Embryonic facial prominence (tissue), 1 donor: ENCODE data around the gene KATNA1.

Experiments used
- DNase-seq: peaks from one replicate; pipeline ENCODE4 v3.0.0-alpha.2; 2016; ENCODE audit errors: extremely low spot score

KATNA1 gene

GRCh38 chr6:149608381-149608982, 40.0 kb downstream of the KATNA1 start:
- DNase-seq, result no peak

- DNase-seq, result no peak
Measured at GRCh38 chr6:149600508-149600907, 48.0 kb downstream of the KATNA1 start.

- DNase-seq, result no peak
Measured at GRCh38 chr6:149593408-149593807, 55.1 kb downstream of the KATNA1 start.

- DNase-seq, result no peak
Measured at GRCh38 chr6:149592983-149593382, 55.5 kb downstream of the KATNA1 start.

GRCh38 chr6:149586149-149586548, 62.4 kb downstream of the KATNA1 start:
- DNase-seq, result no peak

GRCh38 chr6:149581349-149581748, 67.2 kb downstream of the KATNA1 start:
- no peak for DNase-seq

GRCh38 chr6:149580880-149581279, 67.6 kb downstream of the KATNA1 start:
- no peak for DNase-seq

GRCh38 chr6:149567945-149568585, 80.4 kb downstream of the KATNA1 start:
- no peak for DNase-seq

GRCh38 chr6:149567194-149567586, 81.3 kb downstream of the KATNA1 start:
- DNase-seq, result no peak

GRCh38 chr6:149566410-149567193, 81.9 kb downstream of the KATNA1 start:
- DNase-seq, result no peak

- peak; percentile 81 for DNase-seq
Measured at GRCh38 chr6:149565527-149566409, 82.7 kb downstream of the KATNA1 start, which contains the start of gene GINM1. TSS of gene GINM1 (plus strand) at chr6:149566375. CDS start at chr6:149566415, 40 bp downstream.

GRCh38 chr6:149563928-149564325, 84.6 kb downstream of the KATNA1 start:
- no peak for DNase-seq

- DNase-seq, result no peak
Measured at GRCh38 chr6:149563203-149563927, 85.1 kb downstream of the KATNA1 start.

GRCh38 chr6:149560736-149561135, 87.8 kb downstream of the KATNA1 start:
- no peak for DNase-seq

GRCh38 chr6:149559389-149559788, 89.1 kb downstream of the KATNA1 start:
- no peak for DNase-seq

GRCh38 chr6:149558029-149558428, 90.5 kb downstream of the KATNA1 start:
- no peak for DNase-seq

GRCh38 chr6:149551920-149552319, 96.6 kb downstream of the KATNA1 start:
- DNase-seq, result no peak

- DNase-seq, result peak; percentile 94
Measured at GRCh38 chr6:149545754-149546471, 102.6 kb downstream of the KATNA1 start, which contains the start of gene PPIL4. TSS of gene PPIL4 (minus strand) at chr6:149546043. CDS start at chr6:149546005, 38 bp downstream.

- DNase-seq, result peak; percentile 88
Measured at GRCh38 chr6:149545258-149545753, 103.2 kb downstream of the KATNA1 start.
